Measurements from ENCODE around the gene MBTPS1. TPM values are rescaled to one million over a fixed set of nuclear protein-coding genes. Genes with fewer than 3 reads are reported as not detected.
A peak's percentile ranks its signal among the peaks of the same experiment; 100 is the strongest.

Gene MBTPS1
- total RNA-seq, 2 experiments from 2014 or later, result 29.6 to 30.2 TPM

- no peak overlapping the region for H3K27ac Mint-ChIP-seq
- no peak for DNase-seq
- no peaks in the 10 kb centered on the region for H3K27me3 Mint-ChIP-seq
- H3K9me3 Mint-ChIP-seq, result no peaks in the 10 kb centered on the region
- H3K4me1 Mint-ChIP-seq, result peaks cover 20% of the 10 kb centered on the region
- peaks cover 22% of the 10 kb centered on the region for H3K36me3 Mint-ChIP-seq
- H3K4me3 Mint-ChIP-seq, result no peak overlapping the region
Observed at GRCh38 chr16:84093120-84093878, 23.4 kb downstream of the MBTPS1 start.

- H3K36me3 Mint-ChIP-seq, result peaks cover 30% of the 10 kb centered on the region
Observed at GRCh38 chr16:84091460-84091859, 25.3 kb downstream of the MBTPS1 start.

GRCh38 chr16:84090211-84090610 is 26.5 kb downstream of the MBTPS1 start:
- no peaks in the 10 kb centered on the region for H3K27me3 Mint-ChIP-seq
- no peak for DNase-seq
- peak overlapping the region; percentile 63 for H3K27ac Mint-ChIP-seq
- H3K4me3 Mint-ChIP-seq, result no peak overlapping the region
- H3K4me1 Mint-ChIP-seq, result peaks cover 36% of the 10 kb centered on the region
- H3K36me3 Mint-ChIP-seq, result peaks cover 35% of the 10 kb centered on the region
- no peaks in the 10 kb centered on the region for H3K9me3 Mint-ChIP-seq

More at GRCh38 chr16:84091460-84091859, 25.3 kb downstream of the MBTPS1 start:
- Mint-ChIP-seq H3K27me3 (no peaks in the 10 kb centered on the region), H3K4me3 (no peak overlapping the region), H3K4me1 (peaks cover 29% of the 10 kb centered on the region), H3K27ac (no peak overlapping the region), H3K9me3 (no peaks in the 10 kb centered on the region)
- no peak for DNase-seq

- Mint-ChIP-seq H3K9me3 (no peaks in the 10 kb centered on the region), H3K27ac (no peak overlapping the region), H3K36me3 (peaks cover 30% of the 10 kb centered on the region), H3K27me3 (no peaks in the 10 kb centered on the region), H3K4me3 (peak overlapping the region; percentile 30), H3K4me1 (peaks cover 37% of the 10 kb centered on the region)
- DNase-seq, result peak; percentile 66
Observed at GRCh38 chr16:84088695-84089395, 27.9 kb downstream of the MBTPS1 start.

- peaks cover 30% of the 10 kb centered on the region for H3K36me3 Mint-ChIP-seq
- H3K9me3 Mint-ChIP-seq, result no peaks in the 10 kb centered on the region
- H3K27ac Mint-ChIP-seq, result peak overlapping the region; percentile 1
- no peaks in the 10 kb centered on the region for H3K27me3 Mint-ChIP-seq
- H3K4me3 Mint-ChIP-seq, result no peak overlapping the region
- no peak for DNase-seq
- H3K4me1 Mint-ChIP-seq, result peaks cover 37% of the 10 kb centered on the region
Observed at GRCh38 chr16:84087466-84088151, 29.1 kb downstream of the MBTPS1 start.

DNA sequence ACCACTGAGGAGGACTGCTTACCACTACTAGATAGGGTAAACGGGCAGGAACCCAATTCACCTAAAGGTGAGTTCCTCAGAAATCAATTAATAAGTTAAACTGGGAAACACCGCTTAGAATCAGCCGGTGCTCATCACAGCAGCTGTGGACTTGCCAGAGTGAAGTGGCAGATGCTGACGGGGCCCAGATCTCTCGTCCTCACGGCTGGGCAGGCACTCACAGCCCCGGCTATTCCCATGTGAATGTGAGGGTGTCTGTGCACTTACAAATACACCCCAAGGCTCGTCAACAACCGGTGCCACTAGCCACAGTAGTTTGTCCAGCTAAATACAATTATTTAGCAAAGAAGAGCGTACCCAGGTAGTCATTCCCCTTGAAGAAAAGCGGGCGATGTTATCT is 29.7 kb downstream of the MBTPS1 start:
- Mint-ChIP-seq H3K27ac (no peak overlapping the region), H3K4me1 (peaks cover 37% of the 10 kb centered on the region), H3K36me3 (peaks cover 31% of the 10 kb centered on the region), H3K27me3 (no peaks in the 10 kb centered on the region), H3K4me3 (no peak overlapping the region), H3K9me3 (no peaks in the 10 kb centered on the region)
- DNase-seq, result no peak

- H3K4me1 Mint-ChIP-seq, result peaks cover 37% of the 10 kb centered on the region
- no peak overlapping the region for H3K4me3 Mint-ChIP-seq
- DNase-seq, result no peak
- H3K9me3 Mint-ChIP-seq, result no peaks in the 10 kb centered on the region
- H3K27me3 Mint-ChIP-seq, result no peaks in the 10 kb centered on the region
- peak overlapping the region; percentile 0 for H3K27ac Mint-ChIP-seq
- peaks cover 32% of the 10 kb centered on the region for H3K36me3 Mint-ChIP-seq
Observed at GRCh38 chr16:84086341-84086740, 30.4 kb downstream of the MBTPS1 start.

DNA sequence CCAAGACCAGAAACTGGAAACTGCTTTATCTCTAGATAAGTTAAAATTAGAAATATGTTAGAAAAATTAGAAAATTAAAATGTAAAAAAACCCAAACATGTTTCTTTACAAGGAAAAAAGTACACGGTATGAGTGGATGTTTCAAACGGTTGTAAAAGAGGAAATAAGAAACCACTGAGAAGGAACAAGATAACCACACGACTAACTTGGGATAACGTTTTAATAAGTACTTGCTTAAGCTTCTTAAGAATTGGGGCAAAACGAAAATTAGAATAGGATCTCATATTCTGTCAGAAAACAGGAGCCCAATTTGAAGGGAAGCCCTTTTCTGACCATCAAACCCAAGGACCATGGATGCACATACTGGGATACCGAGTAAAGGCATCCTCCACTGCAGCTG is 31.0 kb downstream of the MBTPS1 start:
- no peak for DNase-seq
- H3K27ac Mint-ChIP-seq, result peak overlapping the region; percentile 0
- no peak overlapping the region for H3K4me3 Mint-ChIP-seq
- no peaks in the 10 kb centered on the region for H3K27me3 Mint-ChIP-seq
- H3K36me3 Mint-ChIP-seq, result peaks cover 30% of the 10 kb centered on the region
- H3K9me3 Mint-ChIP-seq, result no peaks in the 10 kb centered on the region
- H3K4me1 Mint-ChIP-seq, result peaks cover 37% of the 10 kb centered on the region

- Mint-ChIP-seq H3K36me3 (peaks cover 30% of the 10 kb centered on the region), H3K27me3 (no peaks in the 10 kb centered on the region), H3K4me1 (peaks cover 36% of the 10 kb centered on the region), H3K4me3 (no peak overlapping the region), H3K9me3 (no peaks in the 10 kb centered on the region), H3K27ac (no peak overlapping the region)
- no peak for DNase-seq
Observed at GRCh38 chr16:84085271-84085667, 31.5 kb downstream of the MBTPS1 start.

DNA sequence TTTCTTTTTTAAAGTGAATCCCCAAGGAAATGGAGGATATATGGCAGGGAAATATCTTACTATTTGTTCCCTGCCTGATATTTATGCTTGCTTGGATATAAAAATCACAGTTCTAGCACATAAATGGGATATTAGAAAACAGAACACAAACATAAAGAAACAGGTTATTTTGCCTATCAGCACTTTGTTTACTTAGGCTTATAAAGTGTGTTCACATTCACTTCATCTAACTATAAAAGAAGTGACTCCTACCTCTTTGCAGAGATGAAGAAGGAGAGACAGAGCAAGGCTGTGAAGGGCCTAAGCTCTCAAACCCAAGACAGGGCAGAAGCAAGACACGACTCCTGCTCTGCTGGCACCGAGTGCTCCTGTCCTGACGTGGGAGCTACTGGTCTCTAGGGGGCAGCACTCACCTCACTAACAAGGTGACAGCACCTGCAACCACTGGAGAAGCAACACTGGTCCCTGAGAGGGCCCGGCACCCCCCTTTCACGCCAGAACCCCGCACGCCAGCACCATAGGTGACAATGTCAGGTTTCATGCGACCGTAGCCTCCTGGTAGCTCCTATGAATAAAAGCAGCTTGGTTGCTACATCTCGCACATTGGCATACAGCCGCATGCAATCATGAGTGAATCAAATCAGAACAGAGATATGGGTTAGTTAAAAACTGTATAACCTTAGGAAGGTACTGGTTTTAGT is 32.0 kb downstream of the MBTPS1 start:
- peaks cover 30% of the 10 kb centered on the region for H3K36me3 Mint-ChIP-seq
- H3K27ac Mint-ChIP-seq, result no peak overlapping the region
- no peak overlapping the region for H3K4me3 Mint-ChIP-seq

DNA sequence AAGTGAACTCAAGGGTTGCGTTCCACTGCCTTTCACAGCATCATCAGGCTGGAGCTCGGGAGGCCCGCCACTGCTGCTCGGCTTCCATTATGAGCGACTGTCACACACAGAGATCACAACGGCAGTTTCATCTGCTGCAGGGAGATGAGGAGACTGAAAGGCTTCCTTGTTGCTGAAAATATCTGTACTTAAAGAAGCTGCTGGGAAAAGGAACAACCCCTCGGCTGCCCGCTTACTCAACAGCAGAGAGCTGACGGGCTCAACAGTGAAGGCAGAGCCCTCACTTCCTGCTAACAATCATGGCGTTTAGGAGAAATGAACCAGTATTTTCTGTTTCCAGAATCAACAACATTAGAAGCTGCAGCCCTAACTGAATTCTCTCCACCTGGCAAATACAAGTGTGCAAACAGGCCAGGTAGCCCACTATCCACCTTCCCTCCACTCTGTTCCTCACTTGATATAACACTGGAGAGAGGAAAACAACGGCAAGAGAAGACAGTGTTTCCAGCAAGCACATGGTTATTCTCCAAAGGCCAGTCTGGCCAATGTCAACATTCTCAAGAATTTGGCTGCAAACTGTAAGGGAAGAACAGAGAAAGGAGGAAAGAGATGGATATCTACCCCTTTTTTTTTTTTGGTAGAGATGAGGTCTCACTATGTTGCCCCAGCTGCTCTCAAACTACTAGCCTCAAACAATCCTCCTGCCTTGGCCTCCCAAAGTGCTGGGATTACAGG is 33.7 kb downstream of the MBTPS1 start:
- Mint-ChIP-seq H3K9me3 (no peaks in the 10 kb centered on the region), H3K27ac (no peak overlapping the region), H3K4me1 (peaks cover 22% of the 10 kb centered on the region), H3K36me3 (peaks cover 18% of the 10 kb centered on the region), H3K27me3 (no peaks in the 10 kb centered on the region), H3K4me3 (no peak overlapping the region)
- no peak for DNase-seq

More for the DNA sequence above, 32.0 kb downstream of the MBTPS1 start:
- Mint-ChIP-seq H3K9me3 (no peaks in the 10 kb centered on the region), H3K4me1 (peaks cover 36% of the 10 kb centered on the region), H3K27me3 (no peaks in the 10 kb centered on the region)
- DNase-seq, result peak; percentile 66

GRCh38 chr16:84082110-84082509 is 34.6 kb downstream of the MBTPS1 start:
- Mint-ChIP-seq H3K27ac (peak overlapping the region; percentile 34), H3K9me3 (no peaks in the 10 kb centered on the region)

DNA sequence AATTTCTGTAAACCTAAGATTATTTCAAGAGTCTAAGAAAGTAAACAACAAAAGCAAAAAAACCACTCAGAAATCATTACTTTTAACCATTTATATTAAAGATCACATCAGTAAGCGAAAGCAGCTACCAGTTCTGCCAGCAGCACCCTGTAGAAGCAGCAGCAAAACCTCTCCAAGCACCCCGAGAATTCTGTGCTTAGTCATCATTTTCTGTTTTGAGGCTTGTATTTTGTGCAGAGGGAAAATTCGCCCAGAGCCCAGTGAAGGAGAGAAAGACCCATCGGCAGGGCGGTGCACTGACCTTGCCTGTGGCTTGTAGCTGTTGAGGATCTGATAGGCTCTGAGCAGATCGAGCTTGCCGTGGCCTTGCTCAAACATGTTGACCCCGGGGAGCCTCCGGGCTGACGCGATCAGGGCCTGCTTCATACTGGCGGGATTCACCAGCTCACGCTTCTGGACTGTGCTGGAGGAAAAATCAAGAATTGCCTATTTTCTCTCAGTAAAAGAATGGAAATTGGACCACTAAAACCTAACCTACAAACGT is 35.2 kb downstream of the MBTPS1 start:
- no peak overlapping the region for H3K4me3 Mint-ChIP-seq
- H3K4me1 Mint-ChIP-seq, result peaks cover 16% of the 10 kb centered on the region
- H3K36me3 Mint-ChIP-seq, result peaks cover 12% of the 10 kb centered on the region
- no peak overlapping the region for H3K27ac Mint-ChIP-seq
- no peaks in the 10 kb centered on the region for H3K27me3 Mint-ChIP-seq
- H3K9me3 Mint-ChIP-seq, result no peaks in the 10 kb centered on the region
- no peak for DNase-seq

More at GRCh38 chr16:84082110-84082509, 34.6 kb downstream of the MBTPS1 start:
- Mint-ChIP-seq H3K36me3 (peaks cover 15% of the 10 kb centered on the region), H3K27me3 (no peaks in the 10 kb centered on the region), H3K4me1 (peaks cover 16% of the 10 kb centered on the region), H3K4me3 (no peak overlapping the region)
- no peak for DNase-seq

DNA sequence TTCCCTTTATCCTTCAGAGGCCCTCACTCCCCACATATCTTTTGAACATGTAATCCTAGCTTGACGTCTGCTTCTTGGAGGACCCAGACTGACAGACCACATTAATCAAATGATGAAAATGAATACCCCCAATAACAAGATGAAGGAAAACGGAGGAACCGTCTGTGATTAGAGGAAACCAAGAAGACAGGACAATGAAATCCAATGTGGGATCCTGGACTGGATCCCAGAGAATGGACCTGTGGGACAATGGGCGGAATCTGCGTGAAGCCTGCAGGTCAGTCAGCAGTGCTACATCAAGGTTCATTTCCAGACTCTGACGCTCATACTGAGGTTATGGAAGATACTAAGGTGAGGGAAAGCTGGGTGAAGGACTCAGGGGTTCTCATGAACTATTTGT is 35.9 kb downstream of the MBTPS1 start:
- Mint-ChIP-seq H3K27ac (no peak overlapping the region), H3K9me3 (no peaks in the 10 kb centered on the region), H3K27me3 (no peaks in the 10 kb centered on the region), H3K36me3 (peaks cover 7% of the 10 kb centered on the region), H3K4me3 (no peak overlapping the region), H3K4me1 (peaks cover 11% of the 10 kb centered on the region)
- no peak for DNase-seq
